ENCODE results near the gene ASIP.
A peak's percentile ranks its signal among the peaks of the same experiment; 100 is the strongest.
"Not testable (repeated sequence)": the region's sequence is repeated elsewhere in the genome, so short reads cannot be mapped to it uniquely, and the experiment has no call there.

ASIP gene, protein sequence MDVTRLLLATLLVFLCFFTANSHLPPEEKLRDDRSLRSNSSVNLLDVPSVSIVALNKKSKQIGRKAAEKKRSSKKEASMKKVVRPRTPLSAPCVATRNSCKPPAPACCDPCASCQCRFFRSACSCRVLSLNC

DNA sequence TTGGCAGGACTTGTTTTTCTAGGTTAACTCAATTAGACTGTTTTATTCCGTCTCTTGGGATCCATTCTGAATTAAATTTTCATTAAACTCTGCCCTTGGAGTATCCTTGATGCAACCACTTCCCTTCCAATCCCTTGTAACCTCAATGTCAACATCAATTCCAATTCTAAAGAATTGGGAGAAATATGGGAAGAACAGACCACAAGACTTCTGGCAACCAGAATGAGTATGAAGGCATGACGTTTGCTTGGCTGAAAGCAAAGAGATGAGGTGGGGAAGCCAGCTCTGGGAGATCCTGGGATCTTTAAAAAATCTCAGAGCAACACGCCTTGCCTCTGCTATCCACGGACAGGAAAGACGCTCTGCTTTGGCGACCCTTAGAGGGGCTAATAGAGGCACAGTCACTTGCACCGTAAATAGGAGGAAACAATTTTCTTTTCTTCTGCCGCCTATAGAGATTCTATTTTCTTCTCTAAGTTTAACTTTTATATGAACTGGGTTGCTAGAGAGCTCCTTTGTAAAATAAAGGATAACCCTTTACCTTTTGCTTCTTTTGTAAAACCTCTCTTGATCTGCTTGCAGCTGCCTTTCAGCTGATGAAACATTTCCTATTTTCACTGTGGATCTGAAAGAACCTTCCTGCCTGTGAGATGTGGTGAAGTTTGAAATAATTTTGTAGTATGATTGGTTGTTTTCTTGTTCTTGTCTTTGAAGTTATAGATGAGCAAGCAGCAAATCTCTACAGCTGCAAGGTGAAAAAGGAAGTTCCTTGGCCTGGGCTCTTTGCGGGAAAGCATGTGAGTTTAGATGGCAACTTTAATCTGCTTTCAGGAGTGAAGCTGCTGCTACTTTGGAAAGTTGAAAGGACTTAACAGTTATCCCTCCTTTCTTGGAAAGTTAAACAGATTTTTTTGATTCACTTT lies at the start of gene ASIP:
Gene ASIP, plus strand, starts transcription at position 731 of the 923 bp plus-strand sequence. CDS start 18,952 bp downstream, outside the sequence.
- DNase-seq: no peak

- no peak for DNase-seq
These were observed 48.2 kb upstream of the ASIP start for GRCh38 chr20:34193051-34193450.

DNA sequence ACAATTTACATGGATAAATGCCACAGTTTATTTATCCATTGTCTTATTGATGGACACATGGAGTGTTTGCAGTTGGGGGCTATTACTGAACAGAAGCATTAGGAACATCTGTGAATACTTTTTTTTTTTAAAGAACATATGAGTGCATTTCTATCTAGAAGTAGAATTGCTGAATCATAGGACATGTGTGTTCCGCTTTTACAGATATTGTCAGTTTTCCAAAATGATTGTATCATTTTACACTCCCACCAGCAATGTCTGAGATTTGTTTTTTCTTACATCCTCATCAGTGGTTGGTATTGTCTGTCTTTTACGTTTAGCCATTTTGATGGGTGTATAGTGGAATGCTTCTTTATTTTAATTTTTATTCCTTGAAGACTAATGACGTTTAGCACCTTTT lies 42.0 kb upstream of the ASIP start:
- no peak for DNase-seq

- DNase-seq: no peak
These were observed 41.2 kb upstream of the ASIP start for GRCh38 chr20:34200023-34200422.

- DNase-seq: no peak
These were observed 39.7 kb upstream of the ASIP start for GRCh38 chr20:34201531-34201930.

DNA sequence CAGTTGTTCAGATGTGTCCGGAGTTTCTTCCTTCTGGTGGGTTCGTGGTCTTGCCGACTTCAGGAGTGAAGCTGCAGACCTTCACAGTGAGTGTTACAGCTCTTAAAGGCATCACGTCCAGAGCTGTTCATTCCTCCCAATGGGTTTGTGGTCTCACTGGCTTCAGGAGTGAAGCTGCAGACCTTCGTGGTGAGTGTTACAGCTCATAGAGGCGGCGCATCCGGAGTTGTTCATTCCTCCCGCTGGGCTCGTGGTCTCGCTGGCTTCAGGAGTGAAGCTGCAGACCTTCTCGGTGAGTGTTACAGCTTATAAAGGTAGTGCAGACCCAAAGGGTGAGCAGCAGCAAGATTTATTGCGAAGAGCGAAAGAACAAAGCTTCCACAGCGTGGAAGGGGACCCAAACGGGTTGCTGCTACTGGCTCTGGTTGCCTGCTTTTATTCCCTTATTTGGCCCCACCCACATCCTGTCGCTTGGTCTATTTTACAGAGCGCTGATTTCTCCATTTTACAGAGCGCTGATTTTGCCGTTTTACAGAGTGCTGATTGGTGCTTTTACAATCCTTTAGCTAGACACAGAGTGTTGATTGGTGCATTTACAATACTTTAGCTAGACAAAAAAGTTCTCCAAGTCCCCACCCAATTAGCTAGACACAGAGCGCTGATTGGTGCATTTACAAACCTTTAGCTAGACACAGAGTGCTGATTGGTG lies 35.9 kb upstream of the ASIP start:
- not testable (repeated sequence) for DNase-seq

DNA sequence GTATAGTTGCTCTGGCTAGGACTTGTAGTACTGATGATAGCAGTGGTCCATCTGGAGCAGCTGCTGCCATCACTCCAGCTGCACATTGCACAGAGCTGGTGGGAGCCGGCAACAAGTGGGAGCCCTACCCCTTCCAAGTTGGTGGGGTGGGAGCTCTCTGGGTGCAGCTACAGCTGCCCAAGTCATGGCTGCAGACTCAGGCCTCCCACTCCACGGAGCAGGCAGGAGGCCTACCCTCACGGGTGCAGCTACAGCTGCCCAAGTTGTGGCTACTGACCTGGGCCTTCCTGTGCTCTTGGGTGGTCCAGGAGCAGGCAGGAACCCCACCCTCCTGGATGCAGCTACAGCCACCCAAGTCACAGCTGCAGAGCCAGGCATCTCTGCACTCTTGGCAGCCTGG lies 32.1 kb upstream of the ASIP start:
- no peak for DNase-seq

DNA sequence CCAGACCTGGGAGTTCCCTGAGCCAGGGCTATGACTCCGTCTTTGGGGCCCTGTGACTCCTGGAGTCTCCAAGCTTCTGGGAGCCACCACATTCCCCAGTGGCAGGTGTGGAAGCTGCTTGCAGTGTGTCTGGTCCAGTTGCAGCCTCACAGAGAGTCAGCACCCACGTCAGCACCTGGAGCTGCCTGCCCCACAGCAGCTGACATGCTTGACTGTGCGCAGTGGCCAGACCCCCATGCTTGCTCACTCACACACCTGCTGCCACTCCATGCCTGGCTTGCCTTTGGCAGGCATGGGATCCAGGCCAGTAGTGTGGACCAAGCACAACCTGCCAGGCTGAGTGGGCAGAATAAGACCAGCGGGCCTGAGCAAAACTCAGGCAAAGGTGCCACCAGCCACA lies 31.0 kb upstream of the ASIP start:
- no peak for DNase-seq

DNA sequence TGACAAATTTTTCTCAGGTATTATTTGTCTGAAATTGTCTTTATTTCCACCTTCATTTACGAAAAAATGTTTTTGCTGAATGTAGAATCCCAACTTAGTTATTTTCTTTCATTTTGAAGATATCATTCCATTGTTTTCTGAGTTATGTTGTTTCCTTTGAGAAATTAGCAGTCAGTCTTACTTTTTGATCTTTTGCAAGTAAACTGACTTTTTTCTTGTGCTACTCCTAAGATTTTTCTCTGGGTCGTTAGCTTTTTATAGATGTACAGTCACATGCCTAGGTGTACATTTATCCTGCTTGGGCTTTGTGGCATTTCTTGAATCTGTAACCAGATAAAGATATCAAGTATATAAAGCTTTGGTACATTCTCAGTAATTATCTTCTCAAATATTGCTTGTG lies 29.6 kb upstream of the ASIP start:
- no peak for DNase-seq

DNA sequence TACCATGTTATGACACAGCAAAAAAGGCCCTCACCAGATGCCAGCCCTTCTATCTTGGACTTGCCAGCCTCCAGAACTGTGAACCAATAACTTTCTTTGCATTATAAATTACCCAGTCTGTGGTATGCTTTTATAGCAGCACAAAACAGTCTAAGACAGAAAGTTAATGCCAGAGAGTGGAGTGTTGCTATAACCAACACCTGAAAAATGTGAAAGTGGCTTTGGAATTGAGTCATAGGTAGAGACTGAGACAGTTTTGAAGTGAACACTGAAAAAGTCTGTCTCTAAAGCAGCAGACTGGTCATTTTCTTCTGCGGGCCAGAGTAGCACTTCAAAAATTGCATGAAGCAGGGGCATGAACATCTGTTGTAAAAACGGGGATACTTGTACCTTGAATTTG lies 28.0 kb upstream of the ASIP start:
- no peak for DNase-seq

DNA sequence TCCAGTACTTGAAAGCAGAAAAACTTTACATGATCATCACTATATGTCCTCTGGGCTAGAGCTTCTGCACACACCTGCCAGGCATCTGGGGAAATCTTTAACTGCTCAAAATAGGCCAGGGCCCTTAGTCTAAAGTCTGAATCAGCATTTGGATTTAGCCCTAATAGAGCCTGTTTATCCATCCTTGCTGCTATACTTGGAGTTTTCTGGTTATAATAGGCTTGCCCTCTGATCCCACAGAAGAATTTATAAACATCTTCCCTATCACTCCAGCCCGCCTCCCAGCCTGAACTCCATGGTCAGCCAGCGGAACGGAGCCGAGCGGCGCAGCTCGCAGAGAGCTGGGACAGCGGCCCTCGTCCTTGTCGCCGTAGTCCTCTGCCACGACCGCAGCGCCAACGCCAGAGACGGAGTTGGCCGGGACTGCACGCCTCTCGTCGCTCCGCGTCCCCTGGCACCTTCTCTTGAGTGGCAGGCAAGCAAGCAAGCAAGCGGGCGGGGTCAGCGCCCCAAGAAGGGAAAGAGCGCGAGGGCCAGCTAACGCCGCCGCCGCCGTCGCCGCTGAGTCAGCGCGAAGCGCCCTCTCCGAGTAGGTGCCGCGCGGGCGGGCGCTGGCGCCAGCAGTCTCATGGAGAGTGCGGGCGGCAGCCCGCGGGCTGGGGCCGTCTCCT lies 25.4 kb upstream of the ASIP start:
- DNase-seq: peak; percentile 55

DNA sequence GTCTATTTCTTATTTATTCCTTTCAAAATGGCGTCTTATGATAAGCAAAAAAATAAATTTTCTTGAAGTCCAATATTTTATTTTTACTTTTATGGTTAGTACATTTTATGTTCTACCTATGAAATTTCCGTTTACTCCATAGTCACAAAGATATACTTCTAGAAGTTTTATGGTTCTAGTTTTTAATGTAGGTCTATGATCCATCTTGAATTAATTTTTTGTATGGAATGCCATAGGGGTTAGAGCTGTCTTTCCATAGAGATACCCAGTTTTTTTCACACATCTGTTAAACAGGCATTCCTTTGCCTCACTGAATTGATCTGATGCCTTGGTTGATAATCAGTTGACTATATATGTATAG lies 24.9 kb upstream of the ASIP start:
- DNase-seq: no peak

DNA sequence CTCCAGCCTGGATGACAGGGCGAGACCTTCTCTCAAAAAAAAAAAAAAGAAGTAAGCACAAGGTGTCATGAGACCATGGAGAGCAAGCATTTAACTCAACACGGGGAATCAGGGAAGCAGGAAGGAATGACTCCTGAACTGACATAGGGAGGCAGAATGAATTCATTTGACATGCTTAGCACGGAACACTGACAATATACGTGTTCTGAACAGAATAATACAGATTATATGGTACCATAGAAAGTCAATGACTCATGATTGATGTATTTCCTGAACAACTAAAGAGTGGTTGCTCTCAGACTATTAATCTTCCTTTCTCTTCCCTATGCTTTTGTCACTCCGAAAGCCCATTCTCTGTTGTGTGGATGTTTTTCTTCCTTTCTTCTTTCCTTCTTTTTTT lies 20.7 kb upstream of the ASIP start:
- DNase-seq: no peak

- no peak for DNase-seq
These were observed 19.0 kb upstream of the ASIP start for GRCh38 chr20:34222208-34222607.

DNA sequence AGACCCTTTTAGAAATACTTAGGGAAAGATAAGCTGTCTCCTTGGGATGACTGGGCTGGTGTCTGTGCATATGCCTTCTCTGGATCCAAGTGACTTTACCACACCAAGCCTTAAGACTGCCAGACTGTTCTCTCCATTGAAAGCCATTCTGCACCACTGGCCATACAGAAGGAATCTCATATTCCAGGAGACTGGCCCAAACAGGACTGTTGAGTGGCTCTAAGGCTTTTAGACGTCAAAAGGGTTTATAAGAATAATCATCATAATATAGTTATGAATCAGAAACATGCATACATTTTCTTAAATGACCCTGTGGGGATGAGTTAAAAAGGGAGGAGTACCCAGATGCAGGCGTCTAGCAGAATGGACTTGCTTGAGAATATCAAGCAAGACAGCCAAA lies 17.0 kb upstream of the ASIP start:
- DNase-seq: not testable (repeated sequence)

- no peak for DNase-seq
These were observed 9.6 kb upstream of the ASIP start for GRCh38 chr20:34231634-34232033.

DNA sequence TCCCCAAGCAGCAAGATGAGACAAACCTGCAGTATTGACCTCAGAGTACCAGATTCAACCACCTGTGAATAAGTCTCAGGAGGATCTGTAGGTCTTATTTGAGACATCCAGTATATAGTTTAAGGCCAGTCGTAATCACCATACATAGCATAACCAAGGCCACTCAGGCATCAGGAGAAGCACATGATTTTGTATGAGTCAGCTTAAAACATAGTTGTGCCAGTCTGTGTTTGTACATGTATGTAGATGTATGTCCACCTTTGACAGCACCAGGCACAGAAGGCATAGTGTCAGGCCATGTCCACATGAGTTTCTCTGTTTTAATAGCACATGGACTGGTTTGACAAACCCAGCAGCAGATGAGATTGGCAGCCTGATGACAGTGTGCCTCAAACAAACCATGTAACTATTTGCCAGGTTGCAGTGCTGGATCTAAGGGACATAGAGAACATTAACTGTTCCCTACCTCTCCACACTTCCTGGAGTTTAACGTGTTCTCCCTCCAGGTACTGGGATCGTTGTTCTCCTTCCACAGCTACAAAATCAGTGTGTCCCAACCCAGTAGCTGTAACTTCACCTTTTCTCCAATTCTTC lies 8.6 kb upstream of the ASIP start:
- DNase-seq: no peak

GRCh38 chr20:34233687-34234086 lies 7.5 kb upstream of the ASIP start:
- no peak for DNase-seq

- DNase-seq: no peak
These were observed 5.3 kb upstream of the ASIP start for GRCh38 chr20:34235875-34236274.

DNA sequence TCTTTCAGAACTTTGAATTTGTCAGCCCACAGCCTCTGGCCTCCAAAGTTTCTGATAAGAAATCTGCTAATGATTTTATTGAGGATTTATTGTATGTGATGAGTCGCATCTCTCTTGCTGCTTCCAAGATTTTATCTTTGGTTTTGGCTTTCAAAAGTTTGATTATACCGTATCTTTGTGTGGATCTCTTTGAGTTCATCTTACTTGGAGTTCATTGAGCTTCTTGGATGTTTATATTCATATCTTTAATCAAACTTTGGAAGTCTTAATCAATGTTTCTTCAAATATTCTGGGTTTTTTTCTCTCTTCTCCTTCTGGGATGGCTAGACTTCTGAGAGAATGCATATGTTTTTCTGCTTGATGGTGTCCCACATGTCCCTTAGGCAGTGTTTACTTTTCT lies 3.3 kb upstream of the ASIP start:
- DNase-seq: no peak

DNA sequence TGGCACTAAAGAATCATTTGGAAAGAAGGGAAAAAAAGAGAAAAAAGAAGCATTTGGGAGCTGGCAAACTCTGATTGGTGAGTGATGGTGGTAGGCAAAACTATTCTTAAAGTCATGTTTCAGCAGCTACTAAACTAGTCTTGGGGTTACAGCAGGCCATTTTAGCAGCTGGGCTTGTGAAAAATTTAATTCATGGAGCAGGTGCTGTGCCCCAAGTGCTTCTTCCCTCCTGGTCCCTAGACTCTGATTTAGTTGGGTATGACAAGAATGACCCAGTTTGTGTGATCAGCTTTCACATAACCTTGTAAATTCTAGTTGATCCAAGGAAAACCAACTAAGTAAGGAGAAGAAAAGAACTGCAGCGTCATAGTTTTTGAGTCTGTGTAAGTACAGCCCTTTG lies 1.1 kb upstream of the ASIP start:
- no peak for DNase-seq

DNA sequence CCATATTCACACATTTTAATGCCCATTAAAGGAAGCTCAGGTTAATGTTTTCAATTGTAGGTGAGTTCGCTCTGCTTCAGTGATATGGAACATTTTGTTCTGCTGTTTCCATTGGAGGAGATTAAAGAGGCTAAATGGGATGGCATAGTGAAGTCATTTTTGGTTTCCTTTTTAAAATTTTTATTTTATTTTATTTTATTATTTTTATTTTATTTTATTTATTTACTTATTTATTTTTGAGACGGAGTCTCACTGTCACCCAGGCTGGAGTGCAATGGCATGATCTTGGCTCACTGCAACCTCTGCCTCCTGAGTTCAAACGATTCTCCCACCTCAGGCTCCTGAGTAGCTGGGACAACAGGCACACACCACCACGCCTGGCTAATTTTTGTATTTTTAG lies 792 bp downstream of the ASIP start:
- DNase-seq: not testable (repeated sequence)

DNA sequence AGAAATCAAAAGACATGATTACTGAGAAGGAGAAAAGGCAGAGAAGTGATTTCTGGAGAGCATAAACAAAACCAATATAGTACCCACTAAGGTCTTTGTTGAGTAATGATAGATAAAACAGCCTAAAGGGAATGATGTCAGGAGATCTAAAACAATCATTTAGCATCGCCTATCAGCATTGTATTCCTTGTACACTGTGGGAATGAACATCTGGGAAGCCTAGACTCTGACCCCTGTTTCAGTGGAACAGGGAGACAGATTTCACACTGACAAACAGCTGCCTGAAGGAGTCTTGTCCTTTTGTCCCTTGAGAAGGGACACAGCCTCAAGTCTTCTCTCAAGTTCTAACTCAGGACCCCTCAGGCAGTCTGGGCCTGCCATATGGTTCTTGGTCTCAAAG lies 1.7 kb downstream of the ASIP start:
- no peak for DNase-seq

All from midbrain (tissue), 1 donor.